ENCODE data around the gene XAGE5. TPM values are rescaled to one million over a fixed set of nuclear protein-coding genes. Genes with fewer than 3 reads are reported as not detected.

Gene XAGE5
- total RNA-seq, 1 experiment from 2014 or later: not detected

GRCh38 chrX:52819788-52820187 is 8.7 kb downstream of the XAGE5 start:
- no peak for TF ChIP-seq POLR2AphosphoS5 (IDR thresholded peaks at IDR 0.05; ENCODE audit: low read depth, low read length)
- TF ChIP-seq CTCF (IDR thresholded peaks at IDR 0.05): no peak
- no peak for TF ChIP-seq TCF7L2 (IDR thresholded peaks at IDR 0.05; ENCODE audit: low read depth, low read length)
- TF ChIP-seq REST (IDR thresholded peaks at IDR 0.05; ENCODE audit: insufficient read depth in 1 of 2, low read depth in 2 of 2, low read length in 1 of 2): no peak
- no peak for TF ChIP-seq SIN3A (IDR thresholded peaks at IDR 0.05; ENCODE audit: borderline replicate concordance, insufficient read depth, low read depth, low read length)

GRCh38 chrX:52821079-52821760 is 10.1 kb downstream of the XAGE5 start:
- Histone ChIP-seq H3K36me3 (ENCODE audit: control insufficient read depth, insufficient read depth, low read length) (no peaks in the 10 kb centered on the region), H3K9me3 (ENCODE audit: control insufficient read depth, insufficient read depth, low read depth, low read length) (no peaks in the 10 kb centered on the region), H3K27ac (ENCODE audit: low read length) (no peak overlapping the region), H3K4me3 (ENCODE audit: low read depth in 2 of 2, low read length in 2 of 2) (no peak overlapping the region), H3K4me1 (ENCODE audit: control insufficient read depth, insufficient read depth, low read length) (no peaks in the 10 kb centered on the region), H3K27me3 (ENCODE audit: control insufficient read depth, insufficient read depth, low read length) (peaks cover 3% of the 10 kb centered on the region)
- ChIA-PET POLR2A (no interaction called here), CTCF (no interaction called here)
- intact Hi-C loops (cut with micrococcal nuclease; ENCODE audit: unreplicated experiment) (no loop called here), in situ Hi-C loops (cut with HindIII; ENCODE audit: low pct_unique_long_range_greater_than_20kb, low sequenced_read_pairs) (no loop called here)
- DNase-seq (ENCODE audit: low read depth, low spot score) (no peak), ATAC-seq (no peak)
- TF ChIP-seq REST (IDR thresholded peaks at IDR 0.05; ENCODE audit: insufficient read depth in 1 of 2, low read depth in 2 of 2, low read length in 1 of 2) (no peak), CTCF (IDR thresholded peaks at IDR 0.05) (no peak), TCF7L2 (IDR thresholded peaks at IDR 0.05; ENCODE audit: low read depth, low read length) (no peak), SIN3A (IDR thresholded peaks at IDR 0.05; ENCODE audit: borderline replicate concordance, insufficient read depth, low read depth, low read length) (no peak), POLR2AphosphoS5 (IDR thresholded peaks at IDR 0.05; ENCODE audit: low read depth, low read length) (no peak)
- BruUV-seq (replicated peaks): no TSS peak

More at GRCh38 chrX:52819788-52820187, 8.7 kb downstream of the XAGE5 start:
- intact Hi-C loops (cut with micrococcal nuclease; ENCODE audit: unreplicated experiment): no loop called here
- H3K4me1 ChIP-seq (ENCODE audit: control insufficient read depth, insufficient read depth, low read length): no peaks in the 10 kb centered on the region
- no peak for ATAC-seq
- no peaks in the 10 kb centered on the region for H3K9me3 ChIP-seq (ENCODE audit: control insufficient read depth, insufficient read depth, low read depth, low read length)
- H3K27ac ChIP-seq (ENCODE audit: low read length): no peak overlapping the region
- peaks cover 3% of the 10 kb centered on the region for H3K27me3 ChIP-seq (ENCODE audit: control insufficient read depth, insufficient read depth, low read length)
- ChIA-PET CTCF (no interaction called here), POLR2A (no interaction called here)
- in situ Hi-C loops (cut with HindIII; ENCODE audit: low pct_unique_long_range_greater_than_20kb, low sequenced_read_pairs): no loop called here
- DNase-seq (ENCODE audit: low read depth, low spot score): no peak
- no peak overlapping the region for H3K4me3 ChIP-seq (ENCODE audit: low read depth in 2 of 2, low read length in 2 of 2)
- H3K36me3 ChIP-seq (ENCODE audit: control insufficient read depth, insufficient read depth, low read length): no peaks in the 10 kb centered on the region
- no TSS peak for BruUV-seq (replicated peaks)

Measured in Panc1 (cell line).